PC-9 (cell line): ENCODE measurements around the gene PSMB7.

Experiments used
- EZH2 ChIP-seq: fragments of 200-600 bp; sonication (generic); IDR thresholded peaks from 2 replicates; pipeline ENCODE4 v1.8.0; 2017; ENCODE audit warnings: antibody characterized with exemption, low read depth
- TF ChIP-seq, protein P1 (sequence below): fragments of 200-600 bp; sonication (generic); conservative IDR thresholded peaks from 2 replicates; pipeline ENCODE4 v1.6.1; 2017; ENCODE audit warnings: mixed run types, antibody characterized with exemption, mild to moderate bottlenecking, moderate library complexity

DNA sequence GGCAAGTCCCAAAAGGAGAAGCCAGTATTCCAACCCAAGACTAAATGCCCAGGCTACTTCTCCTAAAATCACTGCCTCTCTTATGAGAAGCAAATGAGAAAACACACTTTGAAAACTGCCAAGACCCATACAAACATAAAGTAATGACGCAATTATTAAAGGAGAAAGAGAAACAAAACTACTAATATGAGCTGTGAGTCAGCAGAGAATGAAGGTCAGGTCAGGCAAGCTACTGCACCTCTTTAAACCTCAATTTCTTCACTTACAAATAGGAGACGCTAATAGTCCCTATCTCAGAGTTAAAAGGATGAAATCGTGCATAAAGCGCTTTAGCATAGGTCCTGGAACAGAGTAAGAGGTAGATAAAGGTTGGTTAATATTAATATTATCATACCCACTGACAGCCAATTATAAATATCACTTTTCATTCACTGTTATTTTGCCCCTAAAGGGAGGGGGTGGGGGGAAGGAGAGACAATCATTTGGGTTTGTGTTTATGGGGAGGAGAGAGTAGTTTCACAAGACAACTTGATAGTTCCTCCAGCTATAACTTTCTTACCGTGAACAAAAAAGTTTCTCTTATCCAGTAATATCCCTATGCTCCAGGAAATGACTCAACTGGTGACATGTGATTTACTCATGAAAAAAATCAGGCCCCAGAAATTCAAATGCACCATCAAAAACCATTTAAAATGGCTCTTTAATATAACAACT, 3.6 kb downstream of the PSMB7 start:
- TF ChIP-seq, protein P1, sequence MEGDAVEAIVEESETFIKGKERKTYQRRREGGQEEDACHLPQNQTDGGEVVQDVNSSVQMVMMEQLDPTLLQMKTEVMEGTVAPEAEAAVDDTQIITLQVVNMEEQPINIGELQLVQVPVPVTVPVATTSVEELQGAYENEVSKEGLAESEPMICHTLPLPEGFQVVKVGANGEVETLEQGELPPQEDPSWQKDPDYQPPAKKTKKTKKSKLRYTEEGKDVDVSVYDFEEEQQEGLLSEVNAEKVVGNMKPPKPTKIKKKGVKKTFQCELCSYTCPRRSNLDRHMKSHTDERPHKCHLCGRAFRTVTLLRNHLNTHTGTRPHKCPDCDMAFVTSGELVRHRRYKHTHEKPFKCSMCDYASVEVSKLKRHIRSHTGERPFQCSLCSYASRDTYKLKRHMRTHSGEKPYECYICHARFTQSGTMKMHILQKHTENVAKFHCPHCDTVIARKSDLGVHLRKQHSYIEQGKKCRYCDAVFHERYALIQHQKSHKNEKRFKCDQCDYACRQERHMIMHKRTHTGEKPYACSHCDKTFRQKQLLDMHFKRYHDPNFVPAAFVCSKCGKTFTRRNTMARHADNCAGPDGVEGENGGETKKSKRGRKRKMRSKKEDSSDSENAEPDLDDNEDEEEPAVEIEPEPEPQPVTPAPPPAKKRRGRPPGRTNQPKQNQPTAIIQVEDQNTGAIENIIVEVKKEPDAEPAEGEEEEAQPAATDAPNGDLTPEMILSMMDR: no peak
- no peak for TF ChIP-seq EZH2
